ENCODE data around the gene SYK.
"Not testable (repeated sequence)": the region's sequence is repeated elsewhere in the genome, so short reads cannot be mapped to it uniquely, and the experiment has no call there.

Gene SYK

GRCh38 chr9:90883661-90884060 lies 82.0 kb downstream of the SYK start:
- Mint-ChIP-seq H3K4me1 (ENCODE audit: low read depth) (no peaks in the 10 kb centered on the region), H3K9me3 (peaks cover 7% of the 10 kb centered on the region), H3K4me3 (no peak overlapping the region), H3K36me3 (ENCODE audit: low read depth) (peaks cover 6% of the 10 kb centered on the region), H3K27me3 (no peaks in the 10 kb centered on the region), H3K27ac (no peak overlapping the region)

GRCh38 chr9:90884178-90884577 lies 82.6 kb downstream of the SYK start:
- peaks cover 7% of the 10 kb centered on the region for H3K9me3 Mint-ChIP-seq
- H3K27me3 Mint-ChIP-seq = no peaks in the 10 kb centered on the region
- H3K4me1 Mint-ChIP-seq (ENCODE audit: low read depth) = no peaks in the 10 kb centered on the region
- no peak overlapping the region for H3K27ac Mint-ChIP-seq
- peaks cover 6% of the 10 kb centered on the region for H3K36me3 Mint-ChIP-seq (ENCODE audit: low read depth)
- no peak overlapping the region for H3K4me3 Mint-ChIP-seq

- not testable (repeated sequence) for H3K27me3 Mint-ChIP-seq; H3K36me3 Mint-ChIP-seq (ENCODE audit: low read depth); H3K4me3 Mint-ChIP-seq; H3K4me1 Mint-ChIP-seq (ENCODE audit: low read depth); H3K9me3 Mint-ChIP-seq; H3K27ac Mint-ChIP-seq
These were observed 85.2 kb downstream of the SYK start for GRCh38 chr9:90886868-90887267.

GRCh38 chr9:90888941-90889340 lies 87.3 kb downstream of the SYK start:
- Mint-ChIP-seq H3K27me3 (peaks cover 9% of the 10 kb centered on the region), H3K27ac (no peak overlapping the region), H3K4me3 (no peak overlapping the region), H3K9me3 (peaks cover 7% of the 10 kb centered on the region), H3K4me1 (ENCODE audit: low read depth) (no peaks in the 10 kb centered on the region), H3K36me3 (ENCODE audit: low read depth) (peaks cover 6% of the 10 kb centered on the region)

- peaks cover 4% of the 10 kb centered on the region for H3K9me3 Mint-ChIP-seq
- H3K36me3 Mint-ChIP-seq (ENCODE audit: low read depth) = peaks cover 5% of the 10 kb centered on the region
- no peaks in the 10 kb centered on the region for H3K4me1 Mint-ChIP-seq (ENCODE audit: low read depth)
- H3K4me3 Mint-ChIP-seq = no peak overlapping the region
- H3K27me3 Mint-ChIP-seq = peaks cover 9% of the 10 kb centered on the region
- no peak overlapping the region for H3K27ac Mint-ChIP-seq
These were observed 88.7 kb downstream of the SYK start for GRCh38 chr9:90890146-90890810.

- Mint-ChIP-seq H3K36me3 (ENCODE audit: low read depth) (no peaks in the 10 kb centered on the region), H3K4me1 (ENCODE audit: low read depth) (no peaks in the 10 kb centered on the region), H3K9me3 (no peaks in the 10 kb centered on the region), H3K27ac (no peak overlapping the region), H3K4me3 (no peak overlapping the region), H3K27me3 (peaks cover 9% of the 10 kb centered on the region)
These were observed 89.9 kb downstream of the SYK start for GRCh38 chr9:90891308-90892040.

GRCh38 chr9:90892918-90893317 lies 91.3 kb downstream of the SYK start:
- H3K4me3 Mint-ChIP-seq = no peak overlapping the region
- no peaks in the 10 kb centered on the region for H3K9me3 Mint-ChIP-seq
- no peaks in the 10 kb centered on the region for H3K4me1 Mint-ChIP-seq (ENCODE audit: low read depth)
- peaks cover 9% of the 10 kb centered on the region for H3K27me3 Mint-ChIP-seq
- H3K36me3 Mint-ChIP-seq (ENCODE audit: low read depth) = no peaks in the 10 kb centered on the region
- H3K27ac Mint-ChIP-seq = no peak overlapping the region

- no peaks in the 10 kb centered on the region for H3K9me3 Mint-ChIP-seq
- no peak overlapping the region for H3K4me3 Mint-ChIP-seq
- H3K4me1 Mint-ChIP-seq (ENCODE audit: low read depth) = no peaks in the 10 kb centered on the region
- no peaks in the 10 kb centered on the region for H3K36me3 Mint-ChIP-seq (ENCODE audit: low read depth)
- no peak overlapping the region for H3K27ac Mint-ChIP-seq
- H3K27me3 Mint-ChIP-seq = peaks cover 9% of the 10 kb centered on the region
These were observed 92.1 kb downstream of the SYK start for GRCh38 chr9:90893706-90894105.

GRCh38 chr9:90894986-90895687 lies 93.5 kb downstream of the SYK start:
- peaks cover 6% of the 10 kb centered on the region for H3K27me3 Mint-ChIP-seq
- peaks cover 6% of the 10 kb centered on the region for H3K36me3 Mint-ChIP-seq (ENCODE audit: low read depth)
- no peaks in the 10 kb centered on the region for H3K9me3 Mint-ChIP-seq
- no peak overlapping the region for H3K4me3 Mint-ChIP-seq
- H3K27ac Mint-ChIP-seq = no peak overlapping the region
- no peaks in the 10 kb centered on the region for H3K4me1 Mint-ChIP-seq (ENCODE audit: low read depth)

GRCh38 chr9:90895786-90896185 lies 94.2 kb downstream of the SYK start:
- no peaks in the 10 kb centered on the region for H3K9me3 Mint-ChIP-seq
- no peaks in the 10 kb centered on the region for H3K4me1 Mint-ChIP-seq (ENCODE audit: low read depth)
- no peak overlapping the region for H3K27ac Mint-ChIP-seq
- peaks cover 6% of the 10 kb centered on the region for H3K36me3 Mint-ChIP-seq (ENCODE audit: low read depth)
- H3K27me3 Mint-ChIP-seq = no peaks in the 10 kb centered on the region
- H3K4me3 Mint-ChIP-seq = no peak overlapping the region

- H3K36me3 Mint-ChIP-seq (ENCODE audit: low read depth) = peaks cover 6% of the 10 kb centered on the region
- H3K4me1 Mint-ChIP-seq (ENCODE audit: low read depth) = no peaks in the 10 kb centered on the region
- H3K9me3 Mint-ChIP-seq = no peaks in the 10 kb centered on the region
- no peak overlapping the region for H3K27ac Mint-ChIP-seq
- no peak overlapping the region for H3K4me3 Mint-ChIP-seq
- H3K27me3 Mint-ChIP-seq = no peaks in the 10 kb centered on the region
These were observed 94.6 kb downstream of the SYK start for GRCh38 chr9:90896231-90896630.

- H3K4me3 Mint-ChIP-seq = no peak overlapping the region
- H3K9me3 Mint-ChIP-seq = no peaks in the 10 kb centered on the region
- H3K27me3 Mint-ChIP-seq = no peaks in the 10 kb centered on the region
- peaks cover 6% of the 10 kb centered on the region for H3K36me3 Mint-ChIP-seq (ENCODE audit: low read depth)
- H3K4me1 Mint-ChIP-seq (ENCODE audit: low read depth) = no peaks in the 10 kb centered on the region
- H3K27ac Mint-ChIP-seq = no peak overlapping the region
These were observed 96.6 kb downstream of the SYK start for GRCh38 chr9:90898228-90898627.

GRCh38 chr9:90899287-90899686 lies 97.7 kb downstream of the SYK start:
- Mint-ChIP-seq H3K27ac (peak overlapping the region; percentile 62), H3K36me3 (ENCODE audit: low read depth) (peaks cover 6% of the 10 kb centered on the region), H3K4me3 (no peak overlapping the region), H3K4me1 (ENCODE audit: low read depth) (no peaks in the 10 kb centered on the region), H3K27me3 (no peaks in the 10 kb centered on the region), H3K9me3 (no peaks in the 10 kb centered on the region)

GRCh38 chr9:90900130-90900529 lies 98.5 kb downstream of the SYK start:
- Mint-ChIP-seq H3K27ac (no peak overlapping the region), H3K9me3 (no peaks in the 10 kb centered on the region), H3K27me3 (no peaks in the 10 kb centered on the region), H3K4me1 (ENCODE audit: low read depth) (no peaks in the 10 kb centered on the region), H3K4me3 (no peak overlapping the region), H3K36me3 (ENCODE audit: low read depth) (peaks cover 6% of the 10 kb centered on the region)

GRCh38 chr9:90901933-90902332 lies 100.3 kb downstream of the SYK start:
- Mint-ChIP-seq H3K4me3 (no peak overlapping the region), H3K4me1 (ENCODE audit: low read depth) (no peaks in the 10 kb centered on the region), H3K27me3 (no peaks in the 10 kb centered on the region), H3K36me3 (ENCODE audit: low read depth) (peaks cover 6% of the 10 kb centered on the region), H3K9me3 (no peaks in the 10 kb centered on the region), H3K27ac (no peak overlapping the region)

Measured in stimulated activated naive CD8-positive, alpha-beta T cell treated with anti-CD3 and anti-CD28 coated beads, Interleukin-15, Interleukin-2, amounts not matched to agents 100 ng/mL and 50 ng/mL, for 24 hours (primary cell).